Measurements from ENCODE around the gene LEMD1. TPM values are rescaled to one million over a fixed set of nuclear protein-coding genes. Genes with fewer than 3 reads are reported as not detected.

LEMD1 gene
- total RNA-seq, 2 donors from 2014 or later = not detected

DNA sequence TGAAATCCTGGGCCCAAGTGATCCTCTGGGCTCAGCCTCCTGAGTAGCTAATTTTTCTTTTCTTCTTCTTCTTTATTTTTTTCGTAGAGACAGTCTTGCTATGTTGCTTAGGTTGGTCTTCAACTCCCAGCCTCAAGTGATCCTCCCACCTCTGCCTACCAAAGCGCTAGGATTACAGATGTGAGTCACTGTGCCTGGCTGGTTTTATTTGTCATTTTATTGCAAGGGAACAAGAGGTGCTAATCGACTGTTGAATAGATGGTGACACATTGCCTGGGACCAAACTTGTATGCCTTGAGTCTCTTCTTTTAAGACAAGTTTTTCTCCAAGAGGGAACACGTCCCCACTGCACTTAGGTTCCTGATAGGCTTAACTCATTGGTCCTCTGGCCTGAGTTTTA, 45.1 kb downstream of the LEMD1 start:
- TF ChIP-seq CTCF (IDR thresholded peaks at IDR 0.05) (no peak), POLR2A (IDR thresholded peaks at IDR 0.05) (no peak)
- ATAC-seq (no peak), DNase-seq (no peak)
- H3K4me3 ChIP-seq = no peak overlapping the region
- no peaks in the 10 kb centered on the region for H3K36me3 ChIP-seq (replicated peaks in 1 of 2; ENCODE audit: insufficient read depth in 1 of 2, low read depth in 2 of 2)
- intact Hi-C loops (cut with DNase I) = no loop called here
- H3K9me3 ChIP-seq = no peaks in the 10 kb centered on the region
- H3K4me1 ChIP-seq = peaks cover 33% of the 10 kb centered on the region
- no peak overlapping the region for H3K27ac ChIP-seq
- WGBS, 2 donors = 78 to 83% methylated on average over 4 of the region's 4 CpGs
- H3K27me3 ChIP-seq = no peaks in the 10 kb centered on the region

GRCh38 chr1:205375835-205376545, 45.9 kb downstream of the LEMD1 start:
- peak; percentile 50 for ATAC-seq
- Histone ChIP-seq H3K27ac (no peak overlapping the region), H3K9me3 (no peaks in the 10 kb centered on the region), H3K4me1 (peaks cover 41% of the 10 kb centered on the region), H3K27me3 (no peaks in the 10 kb centered on the region), H3K36me3 (replicated peaks in 1 of 2; ENCODE audit: insufficient read depth in 1 of 2, low read depth in 2 of 2) (no peaks in the 10 kb centered on the region), H3K4me3 (no peak overlapping the region)
- intact Hi-C loops (cut with DNase I) = no loop called here
- 42 to 44% methylated on average over 6 of the region's 6 CpGs for WGBS, 2 donors
- TF ChIP-seq CTCF (IDR thresholded peaks at IDR 0.05) (no peak), POLR2A (IDR thresholded peaks at IDR 0.05) (no peak)
- peak in 2 of 4 donors; percentile 25 to 37 for DNase-seq

DNA sequence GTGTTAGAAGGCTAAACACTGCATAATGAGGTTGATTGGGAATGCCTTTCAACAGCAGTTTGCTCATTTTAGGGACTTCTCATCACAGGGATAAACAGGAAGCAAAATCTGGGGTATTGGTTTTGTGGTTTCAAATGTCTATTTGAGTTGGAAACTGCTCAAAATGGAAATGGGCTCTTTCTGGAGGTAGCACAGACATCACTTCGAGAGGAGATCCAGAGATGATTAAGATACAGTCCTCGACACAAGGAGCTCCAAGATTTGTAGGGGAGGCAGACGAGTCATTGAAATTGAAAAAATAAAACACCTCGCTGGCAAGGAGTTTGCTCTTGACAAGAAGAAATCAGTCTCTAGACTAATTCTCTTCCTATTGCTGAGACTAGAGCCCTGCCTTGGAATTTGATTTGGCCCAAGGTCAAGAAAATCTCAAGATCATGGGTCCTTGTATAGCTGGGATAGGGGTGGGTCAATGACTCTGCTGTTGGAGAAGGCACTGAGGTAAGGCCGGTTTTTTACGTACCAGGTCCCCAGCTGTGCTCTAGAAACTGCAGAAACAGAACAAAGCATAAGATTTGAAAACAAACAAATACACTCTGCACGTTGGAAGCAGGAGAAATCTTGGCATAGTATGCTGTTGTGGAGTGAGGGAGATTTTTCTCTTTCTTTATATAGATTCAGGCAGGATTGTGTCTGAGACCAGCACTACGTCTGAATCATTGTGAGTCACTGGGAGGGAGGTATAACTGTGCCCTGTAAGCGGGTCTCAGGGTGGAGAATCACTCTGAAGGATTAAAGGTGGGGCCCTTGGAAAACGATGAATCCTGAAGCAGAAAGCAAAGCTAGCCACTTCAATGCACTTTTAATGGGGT, 47.4 kb downstream of the LEMD1 start:
- TF ChIP-seq POLR2A (IDR thresholded peaks at IDR 0.05) (no peak), CTCF (IDR thresholded peaks at IDR 0.05) (no peak)
- WGBS, 2 donors = 41 to 44% methylated on average over 10 of the region's 10 CpGs
- Histone ChIP-seq H3K27me3 (no peaks in the 10 kb centered on the region), H3K27ac (no peak overlapping the region), H3K4me1 (peaks cover 56% of the 10 kb centered on the region), H3K9me3 (no peaks in the 10 kb centered on the region), H3K36me3 (replicated peaks in 1 of 2; ENCODE audit: insufficient read depth in 1 of 2, low read depth in 2 of 2) (no peaks in the 10 kb centered on the region), H3K4me3 (no peak overlapping the region)
- DNase-seq = no peak
- no peak for ATAC-seq
- intact Hi-C loops (cut with DNase I) = no loop called here

DNA sequence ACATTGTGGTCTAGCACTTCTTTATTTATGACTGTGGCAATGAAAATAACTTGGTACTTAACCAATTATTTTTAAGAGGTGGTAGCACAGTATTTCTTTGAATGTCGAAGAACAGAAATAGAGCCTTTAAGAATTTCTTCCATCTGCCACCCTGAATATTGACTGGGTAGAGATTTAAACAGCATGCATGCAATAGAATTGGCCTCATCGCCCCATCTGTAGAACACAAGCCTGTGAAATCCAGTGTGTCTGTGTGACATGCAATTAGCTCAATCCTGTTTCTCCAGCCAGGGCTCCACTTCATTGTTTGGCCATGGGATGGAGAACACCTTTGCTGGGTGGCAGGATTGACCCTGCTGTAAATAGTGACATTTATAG, 48.1 kb downstream of the LEMD1 start:
- Histone ChIP-seq H3K9me3 (no peaks in the 10 kb centered on the region), H3K36me3 (replicated peaks in 1 of 2; ENCODE audit: insufficient read depth in 1 of 2, low read depth in 2 of 2) (no peaks in the 10 kb centered on the region), H3K4me1 (peaks cover 61% of the 10 kb centered on the region), H3K4me3 (no peak overlapping the region), H3K27ac (no peak overlapping the region), H3K27me3 (no peaks in the 10 kb centered on the region)
- no peak for DNase-seq
- TF ChIP-seq POLR2A (IDR thresholded peaks at IDR 0.05) = no peak
- TF ChIP-seq CTCF (IDR thresholded peaks at IDR 0.05) = no peak
- intact Hi-C loops (cut with DNase I) = no loop called here
- ATAC-seq = no peak
- 89 to 98% methylated on average over 2 of the region's 2 CpGs for WGBS, 2 donors
